HepG2 (cell line): ENCODE data around the gene PRKCE.

Experiments used
- CBX5 ChIP-seq: sonication (generic); formaldehyde crosslinking; IDR thresholded peaks from 2 replicates; pipeline ENCODE4 v1.4.0; 2020; ENCODE audit warnings: missing genetic modification reagents, borderline replicate concordance
- EHMT2 ChIP-seq: fragments of 200-600 bp; sonication (generic); IDR thresholded peaks from 2 replicates; pipeline ENCODE4 v1.7.0; 2017; ENCODE audit warnings: antibody characterized with exemption, low read depth, low read length, borderline replicate concordance
- EZH2 ChIP-seq: conservative IDR thresholded peaks from 2 replicates; pipeline ENCODE4 v1.6.1; 2012; ENCODE audit warnings: mild to moderate bottlenecking, low read depth, low read length, moderate library complexity
- KDM1A ChIP-seq: IDR thresholded peaks from 2 replicates; pipeline ENCODE4 v1.6.1; 2016; ENCODE audit warnings: missing compliant biosample characterization
- PAF1 ChIP-seq: IDR thresholded peaks from 2 replicates; pipeline ENCODE4 v1.6.1; 2016; ENCODE audit warnings: missing genetic modification reagents, missing compliant biosample characterization
- POLR2A ChIP-seq, 2 experiments: IDR thresholded peaks; 2 replicates each; pipeline ENCODE4 v1.6.1; 2011; ENCODE audit warnings: low read depth in 2 of 2, low read length in 2 of 2, mild to moderate bottlenecking in 1 of 2, moderate library complexity in 1 of 2; ENCODE audit not compliant: insufficient read depth in 1 of 2
- SIN3A ChIP-seq: IDR thresholded peaks from 2 replicates; pipeline ENCODE4 v1.6.1; 2011; ENCODE audit warnings: low read depth, mild to moderate bottlenecking, control low read depth, low read length, borderline replicate concordance
- TF ChIP-seq, protein P1 (sequence below): IDR thresholded peaks from 2 replicates; pipeline ENCODE4 v1.6.1; 2012; ENCODE audit warnings: inconsistent platforms
- TF ChIP-seq, protein P2 (sequence below): sonication (generic); formaldehyde crosslinking; IDR thresholded peaks from 2 replicates; pipeline ENCODE4 v1.5.0; 2020; ENCODE audit warnings: mild to moderate bottlenecking, missing genetic modification reagents, moderate library complexity
- TF ChIP-seq, protein P3 (sequence below): sonication (generic); formaldehyde crosslinking; IDR thresholded peaks from 2 replicates; pipeline ENCODE4 v1.9.0; 2021; ENCODE audit warnings: missing genetic modification reagents, mild to moderate bottlenecking, borderline replicate concordance
- TF ChIP-seq, protein P4 (sequence below): sonication (generic); formaldehyde crosslinking; IDR thresholded peaks from 2 replicates; pipeline ENCODE4 v1.4.0; 2020; ENCODE audit warnings: missing genetic modification reagents, mild to moderate bottlenecking, borderline replicate concordance

DNA sequence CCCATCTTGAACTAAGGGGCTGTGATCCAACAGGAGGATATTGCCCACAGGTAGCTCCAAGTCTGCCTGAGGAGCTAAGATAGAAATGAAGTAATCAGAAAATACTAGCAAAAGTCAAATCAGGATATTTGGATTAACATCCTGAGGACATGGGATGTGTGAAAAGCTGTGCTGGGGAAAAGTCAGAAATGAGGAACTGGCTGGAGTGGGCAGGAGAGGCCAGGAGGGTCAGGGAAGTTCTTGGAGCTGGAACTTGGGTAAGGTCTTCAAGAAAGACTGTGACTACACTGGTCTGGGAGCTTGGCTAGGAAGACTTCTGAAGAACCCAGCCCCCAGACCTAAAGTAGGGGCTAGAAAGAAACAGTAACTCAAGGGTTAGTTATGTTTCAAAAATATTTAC lies 250.9 kb downstream of the PRKCE start:
- TF ChIP-seq POLR2A (IDR thresholded peaks at IDR 0.05; ENCODE audit: insufficient read depth in 1 of 2, low read depth in 2 of 2, low read length in 2 of 2) (no peak), EHMT2 (no peak), PAF1 (CRISPR knock-in tag) (no peak), SIN3A (no peak), EZH2 (no peak), CBX5 (CRISPR knock-in tag) (no peak), KDM1A (no peak)
- TF ChIP-seq, protein P1, sequence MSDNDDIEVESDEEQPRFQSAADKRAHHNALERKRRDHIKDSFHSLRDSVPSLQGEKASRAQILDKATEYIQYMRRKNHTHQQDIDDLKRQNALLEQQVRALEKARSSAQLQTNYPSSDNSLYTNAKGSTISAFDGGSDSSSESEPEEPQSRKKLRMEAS, result no peak
- TF ChIP-seq, protein P2, sequence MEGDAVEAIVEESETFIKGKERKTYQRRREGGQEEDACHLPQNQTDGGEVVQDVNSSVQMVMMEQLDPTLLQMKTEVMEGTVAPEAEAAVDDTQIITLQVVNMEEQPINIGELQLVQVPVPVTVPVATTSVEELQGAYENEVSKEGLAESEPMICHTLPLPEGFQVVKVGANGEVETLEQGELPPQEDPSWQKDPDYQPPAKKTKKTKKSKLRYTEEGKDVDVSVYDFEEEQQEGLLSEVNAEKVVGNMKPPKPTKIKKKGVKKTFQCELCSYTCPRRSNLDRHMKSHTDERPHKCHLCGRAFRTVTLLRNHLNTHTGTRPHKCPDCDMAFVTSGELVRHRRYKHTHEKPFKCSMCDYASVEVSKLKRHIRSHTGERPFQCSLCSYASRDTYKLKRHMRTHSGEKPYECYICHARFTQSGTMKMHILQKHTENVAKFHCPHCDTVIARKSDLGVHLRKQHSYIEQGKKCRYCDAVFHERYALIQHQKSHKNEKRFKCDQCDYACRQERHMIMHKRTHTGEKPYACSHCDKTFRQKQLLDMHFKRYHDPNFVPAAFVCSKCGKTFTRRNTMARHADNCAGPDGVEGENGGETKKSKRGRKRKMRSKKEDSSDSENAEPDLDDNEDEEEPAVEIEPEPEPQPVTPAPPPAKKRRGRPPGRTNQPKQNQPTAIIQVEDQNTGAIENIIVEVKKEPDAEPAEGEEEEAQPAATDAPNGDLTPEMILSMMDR, result no peak
- TF ChIP-seq, protein P3, sequence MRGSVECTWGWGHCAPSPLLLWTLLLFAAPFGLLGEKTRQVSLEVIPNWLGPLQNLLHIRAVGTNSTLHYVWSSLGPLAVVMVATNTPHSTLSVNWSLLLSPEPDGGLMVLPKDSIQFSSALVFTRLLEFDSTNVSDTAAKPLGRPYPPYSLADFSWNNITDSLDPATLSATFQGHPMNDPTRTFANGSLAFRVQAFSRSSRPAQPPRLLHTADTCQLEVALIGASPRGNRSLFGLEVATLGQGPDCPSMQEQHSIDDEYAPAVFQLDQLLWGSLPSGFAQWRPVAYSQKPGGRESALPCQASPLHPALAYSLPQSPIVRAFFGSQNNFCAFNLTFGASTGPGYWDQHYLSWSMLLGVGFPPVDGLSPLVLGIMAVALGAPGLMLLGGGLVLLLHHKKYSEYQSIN, result no peak
- TF ChIP-seq, protein P4, sequence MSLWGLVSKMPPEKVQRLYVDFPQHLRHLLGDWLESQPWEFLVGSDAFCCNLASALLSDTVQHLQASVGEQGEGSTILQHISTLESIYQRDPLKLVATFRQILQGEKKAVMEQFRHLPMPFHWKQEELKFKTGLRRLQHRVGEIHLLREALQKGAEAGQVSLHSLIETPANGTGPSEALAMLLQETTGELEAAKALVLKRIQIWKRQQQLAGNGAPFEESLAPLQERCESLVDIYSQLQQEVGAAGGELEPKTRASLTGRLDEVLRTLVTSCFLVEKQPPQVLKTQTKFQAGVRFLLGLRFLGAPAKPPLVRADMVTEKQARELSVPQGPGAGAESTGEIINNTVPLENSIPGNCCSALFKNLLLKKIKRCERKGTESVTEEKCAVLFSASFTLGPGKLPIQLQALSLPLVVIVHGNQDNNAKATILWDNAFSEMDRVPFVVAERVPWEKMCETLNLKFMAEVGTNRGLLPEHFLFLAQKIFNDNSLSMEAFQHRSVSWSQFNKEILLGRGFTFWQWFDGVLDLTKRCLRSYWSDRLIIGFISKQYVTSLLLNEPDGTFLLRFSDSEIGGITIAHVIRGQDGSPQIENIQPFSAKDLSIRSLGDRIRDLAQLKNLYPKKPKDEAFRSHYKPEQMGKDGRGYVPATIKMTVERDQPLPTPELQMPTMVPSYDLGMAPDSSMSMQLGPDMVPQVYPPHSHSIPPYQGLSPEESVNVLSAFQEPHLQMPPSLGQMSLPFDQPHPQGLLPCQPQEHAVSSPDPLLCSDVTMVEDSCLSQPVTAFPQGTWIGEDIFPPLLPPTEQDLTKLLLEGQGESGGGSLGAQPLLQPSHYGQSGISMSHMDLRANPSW (CRISPR knock-in tag), result no peak
